GM23248 (cell line): ENCODE data around the gene ST3GAL3. TPM values are rescaled to one million over a fixed set of nuclear protein-coding genes. Genes with fewer than 3 reads are reported as not detected.
A peak's percentile ranks its signal among the peaks of the same experiment; 100 is the strongest.

ENCODE experiments used
- DNase-seq: peaks from one replicate; pipeline ENCODE4 v3.0.0-alpha.2; 2015
- H2AFZ ChIP-seq: fragments of 200-600 bp; sonication (generic); 2 replicates; pipeline ENCODE4 v1.6.1; 2016; ENCODE audit warnings: antibody characterized with exemption
- H3F3A ChIP-seq: fragments of 200-600 bp; sonication (generic); 2 replicates; pipeline ENCODE4 v1.6.1; 2016; ENCODE audit warnings: mild to moderate bottlenecking, antibody characterized with exemption, mixed run types; ENCODE audit not compliant: insufficient read depth
- H3K27ac ChIP-seq: fragments of 200-600 bp; sonication (generic); 2 replicates; pipeline ENCODE4 v1.5.1; 2016; ENCODE audit warnings: mild to moderate bottlenecking
- H3K27me3 ChIP-seq: fragments of 200-600 bp; sonication (generic); replicated peaks from 2 replicates; pipeline ENCODE4 v1.6.1; 2016; ENCODE audit warnings: mild to moderate bottlenecking; ENCODE audit not compliant: insufficient read depth
- H3K36me3 ChIP-seq: fragments of 200-600 bp; sonication (generic); 2 replicates; pipeline ENCODE4 v1.6.1; 2016; ENCODE audit warnings: low read depth, mild to moderate bottlenecking
- H3K4me1 ChIP-seq: fragments of 200-600 bp; sonication (generic); 2 replicates; pipeline ENCODE4 v1.6.1; 2016; ENCODE audit warnings: mild to moderate bottlenecking; ENCODE audit not compliant: insufficient read depth
- H3K4me2 ChIP-seq: fragments of 200-600 bp; sonication (generic); one replicate; pipeline ENCODE4 v1.6.1; 2016; ENCODE audit warnings: mild to moderate bottlenecking; ENCODE audit not compliant: unreplicated experiment
- H3K4me3 ChIP-seq: fragments of 200-600 bp; sonication (generic); 2 replicates; pipeline ENCODE4 v1.5.1; 2016; ENCODE audit warnings: mild to moderate bottlenecking
- H3K79me2 ChIP-seq: fragments of 200-600 bp; sonication (generic); 2 replicates; pipeline ENCODE4 v1.6.1; 2016; ENCODE audit warnings: mild to moderate bottlenecking; ENCODE audit not compliant: insufficient read depth
- H3K9ac ChIP-seq: fragments of 200-600 bp; sonication (generic); 2 replicates; pipeline ENCODE4 v1.6.1; 2016; ENCODE audit warnings: mild to moderate bottlenecking
- H3K9me2 ChIP-seq: fragments of 200-600 bp; sonication (generic); 2 replicates; pipeline ENCODE4 v1.6.1; 2016; ENCODE audit warnings: mixed run types, mild to moderate bottlenecking, moderate library complexity; ENCODE audit not compliant: insufficient read depth
- H3K9me3 ChIP-seq: fragments of 200-600 bp; sonication (generic); one replicate; pipeline ENCODE4 v1.6.1; 2017; ENCODE audit warnings: low read depth
- H4K20me1 ChIP-seq: fragments of 200-600 bp; sonication (generic); 2 replicates; pipeline ENCODE4 v1.6.0; 2016; ENCODE audit not compliant: insufficient read depth
- EZH2 ChIP-seq: fragments of 200-600 bp; sonication (generic); IDR thresholded peaks from 2 replicates; pipeline ENCODE4 v1.6.1; 2018; ENCODE audit warnings: antibody characterized with exemption, mild to moderate bottlenecking; ENCODE audit not compliant: insufficient read depth, poor library complexity, severe bottlenecking
- EZH2phosphoT487 ChIP-seq: fragments of 200-600 bp; sonication (generic); IDR thresholded peaks from 2 replicates; pipeline ENCODE4 v1.6.1; 2018; ENCODE audit warnings: antibody characterized with exemption, moderate library complexity, mild to moderate bottlenecking, low read depth; ENCODE audit not compliant: insufficient read depth
- WGBS, 2 experiments: methylation state at CpG; one replicate each; pipeline ENCODE4 v1.1.6; 2015 to 2017; ENCODE audit warnings: low lambda C conversion rate in 2 of 2, low coverage in 1 of 2; ENCODE audit errors: missing lambda C conversion rate in 2 of 2; 5-methylcytosine and 5-hydroxymethylcytosine counted together
- in situ Hi-C: fragments of 300-500 bp; cut with MboI; formaldehyde crosslinking; loops from 2 replicates; pipeline ENCODE4 v1.15.0; 2020
- polyA plus RNA-seq: library from polyadenylated mRNA; unstranded; fragments of >200 nt; fragmentation: Nextera tagmentation; extraction: Ambion mirVana; gene quantifications from 2 replicates; pipeline ENCODE4 v1.2.1, GENCODE V29; 2016
- total RNA-seq: library from RNA; depleted of rRNA; stranded (reverse); fragments of >200 nt; shearing (Covaris generic); gene quantifications from 2 replicates; pipeline ENCODE4 v1.2.3, GENCODE V29; 2014

The ST3GAL3 gene
- total and polyA plus RNA-seq, 2 experiments from 2014 or later = 9.7 to 13.8 TPM

GRCh38 chr1:43978264-43978550 is 270.9 kb downstream of the ST3GAL3 start:
- H3K4me3 ChIP-seq = peak overlapping the region; percentile 85
- no peak for DNase-seq
- H3K4me2 ChIP-seq = peak overlapping the region; percentile 80
- in situ Hi-C loops = no loop called here
- WGBS, 2 experiments = 79 to 80% methylated on average over 5 of the region's 5 CpGs
- peaks cover 28% of the 10 kb centered on the region for H3K4me1 ChIP-seq
- H3K27me3 ChIP-seq = no peaks in the 10 kb centered on the region
- H3K9me3 ChIP-seq = no peaks in the 10 kb centered on the region
- peaks cover 76% of the 10 kb centered on the region for H3K79me2 ChIP-seq
- H3K9ac ChIP-seq = peak overlapping the region; percentile 80
- H4K20me1 ChIP-seq = no peaks in the 10 kb centered on the region
- H3K36me3 ChIP-seq = peaks cover 10% of the 10 kb centered on the region; the same call in 1 of the 2 replicates
- no peak overlapping the region for H2AFZ ChIP-seq
- H3F3A ChIP-seq = peaks cover 14% of the 10 kb centered on the region; the same call in 1 of the 2 replicates
- no peaks in the 10 kb centered on the region for H3K9me2 ChIP-seq
- no peak for TF ChIP-seq EZH2
- TF ChIP-seq EZH2phosphoT487 = no peak
- 0 out of 2 replicates have a peak overlapping the region, but pooled peaks have one; percentile 36 for H3K27ac ChIP-seq

GRCh38 chr1:43978551-43979260 is 271.4 kb downstream of the ST3GAL3 start, which contains the start of gene B4GALT2:
Gene B4GALT2, plus strand, starts transcription at chr1:43979210. Its CDS starts 1,951 bp downstream, at chr1:43981161.
- Histone ChIP-seq H3K27ac (peak within 1 kb of the TSS; percentile 80), H4K20me1 (no peaks in the 10 kb centered on the region), H3K36me3 (peaks cover 10% of the 10 kb centered on the region; the same call in 1 of the 2 replicates), H2AFZ (peak within 1 kb of the TSS; percentile 63), H3K27me3 (no peaks in the 10 kb centered on the region), H3K4me3 (peak within 1 kb of the TSS; percentile 85), H3K4me1 (peaks cover 28% of the 10 kb centered on the region), H3K9me3 (no peaks in the 10 kb centered on the region), H3K79me2 (peaks cover 76% of the 10 kb centered on the region), H3F3A (peaks cover 11% of the 10 kb centered on the region; the same call in 1 of the 2 replicates), H3K9me2 (no peaks in the 10 kb centered on the region), H3K4me2 (peak within 1 kb of the TSS; percentile 94), H3K9ac (peak within 1 kb of the TSS; percentile 90)
- WGBS, 2 experiments = 4 to 12% methylated on average over 20 to 54 of the region's 54 CpGs
- DNase-seq = peak; percentile 78
- TF ChIP-seq EZH2phosphoT487 = no peak
- no peak for TF ChIP-seq EZH2
- in situ Hi-C loops = no loop called here

GRCh38 chr1:43979261-43979527 is 271.9 kb downstream of the ST3GAL3 start:
- peak overlapping the region; percentile 90 for H3K9ac ChIP-seq
- 0 to 5% methylated on average over 1 to 3 of the region's 45 CpGs for WGBS, 2 experiments
- peaks cover 8% of the 10 kb centered on the region; the same call in 1 of the 2 replicates for H3F3A ChIP-seq
- in situ Hi-C loops = no loop called here
- no peak overlapping the region; the same call in 1 of the 2 replicates for H2AFZ ChIP-seq
- H3K36me3 ChIP-seq = peaks cover 10% of the 10 kb centered on the region; the same call in 1 of the 2 replicates
- no peaks in the 10 kb centered on the region for H3K9me2 ChIP-seq
- H3K4me2 ChIP-seq = peak overlapping the region; percentile 94
- no peaks in the 10 kb centered on the region for H3K9me3 ChIP-seq
- peak overlapping the region; percentile 80 for H3K27ac ChIP-seq
- no peak for DNase-seq
- no peaks in the 10 kb centered on the region for H4K20me1 ChIP-seq
- H3K79me2 ChIP-seq = peaks cover 81% of the 10 kb centered on the region
- H3K27me3 ChIP-seq = no peaks in the 10 kb centered on the region
- TF ChIP-seq EZH2phosphoT487 (no peak), EZH2 (no peak)
- H3K4me3 ChIP-seq = peak overlapping the region; percentile 79
- H3K4me1 ChIP-seq = peaks cover 28% of the 10 kb centered on the region

- no peaks in the 10 kb centered on the region for H4K20me1 ChIP-seq
- H3K9me2 ChIP-seq = no peaks in the 10 kb centered on the region
- peak overlapping the region; percentile 47 for H2AFZ ChIP-seq
- peaks cover 10% of the 10 kb centered on the region; the same call in 1 of the 2 replicates for H3K36me3 ChIP-seq
- H3K9me3 ChIP-seq = no peaks in the 10 kb centered on the region
- in situ Hi-C loops = no loop called here
- peak overlapping the region; percentile 90 for H3K9ac ChIP-seq
- DNase-seq = peak; percentile 81
- H3K4me2 ChIP-seq = peak overlapping the region; percentile 94
- H3K27me3 ChIP-seq = no peaks in the 10 kb centered on the region
- peak overlapping the region; percentile 80 for H3K27ac ChIP-seq
- peaks cover 81% of the 10 kb centered on the region for H3K79me2 ChIP-seq
- TF ChIP-seq EZH2phosphoT487 (no peak), EZH2 (no peak)
- peaks cover 8% of the 10 kb centered on the region; the same call in 1 of the 2 replicates for H3F3A ChIP-seq
- peaks cover 28% of the 10 kb centered on the region for H3K4me1 ChIP-seq
- 3% methylated on average over 28 to 31 of the region's 45 CpGs for WGBS, 2 experiments
- peak overlapping the region; percentile 79 for H3K4me3 ChIP-seq
These were observed 272.4 kb downstream of the ST3GAL3 start for GRCh38 chr1:43979528-43980254.
